Stimulated activated CD8-positive, alpha-beta memory T cell treated with anti-CD3 and anti-CD28 coated beads, Interleukin-7, amount 100 ng/mL, for 1 hour (primary cell): ENCODE measurements around the gene PRAMEF33.
"Not testable (repeated sequence)": the region's sequence is repeated elsewhere in the genome, so short reads cannot be mapped to it uniquely, and the experiment has no call there.

ENCODE experiments used
- DNase-seq, 2 donors: peaks; one replicate each; pipeline ENCODE4 v3.0.0-alpha.2; 2020; ENCODE audit warnings: low read depth in 2 of 2

PRAMEF33 gene, protein sequence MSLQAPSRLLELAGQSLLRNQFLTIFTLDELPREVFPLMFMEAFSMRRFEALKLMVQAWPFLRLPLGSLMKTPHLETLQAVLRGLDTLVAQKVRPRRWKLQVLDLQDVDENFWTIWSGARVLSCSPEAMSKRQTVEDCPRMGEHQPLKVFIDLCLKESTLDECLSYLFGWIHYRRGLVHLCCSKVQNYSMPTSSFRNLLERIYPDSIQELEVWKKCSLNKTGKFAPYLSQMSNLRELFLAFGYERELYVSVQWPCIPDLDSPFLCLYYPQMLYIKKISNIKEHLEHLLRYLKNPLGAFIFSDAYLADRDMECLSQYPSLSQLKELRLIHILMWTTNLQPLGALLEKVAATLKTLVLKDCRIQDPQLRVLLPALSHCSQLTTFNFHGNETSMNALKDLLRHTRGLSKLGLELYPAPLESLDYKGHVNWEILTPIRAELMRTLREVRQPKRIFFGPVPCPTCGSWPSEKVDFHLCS

DNA sequence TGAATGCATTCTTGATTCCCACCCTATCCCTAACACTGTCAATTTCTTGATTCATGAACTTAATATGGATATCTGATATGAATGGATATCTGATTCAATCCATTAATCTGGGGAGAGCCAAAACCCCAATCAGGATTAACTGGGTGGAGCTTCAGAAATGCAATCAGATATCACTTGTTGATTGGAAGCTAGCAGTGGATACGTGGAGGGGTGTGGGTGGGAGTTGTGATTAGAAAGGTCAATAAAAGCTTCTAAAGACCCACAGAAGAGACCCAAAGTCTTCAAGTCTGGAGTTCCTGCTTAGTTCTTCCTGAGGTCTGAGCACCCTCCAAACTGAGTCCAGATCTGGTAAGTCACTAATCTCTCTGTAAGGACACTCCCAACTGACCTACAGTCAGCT is at the start of gene PRAMEF33:
PRAMEF33 (plus strand) TSS at position 301 of the 400 bp plus-strand sequence. CDS start 2,416 bp downstream, outside the sequence.
- DNase-seq: not testable (repeated sequence)

DNA sequence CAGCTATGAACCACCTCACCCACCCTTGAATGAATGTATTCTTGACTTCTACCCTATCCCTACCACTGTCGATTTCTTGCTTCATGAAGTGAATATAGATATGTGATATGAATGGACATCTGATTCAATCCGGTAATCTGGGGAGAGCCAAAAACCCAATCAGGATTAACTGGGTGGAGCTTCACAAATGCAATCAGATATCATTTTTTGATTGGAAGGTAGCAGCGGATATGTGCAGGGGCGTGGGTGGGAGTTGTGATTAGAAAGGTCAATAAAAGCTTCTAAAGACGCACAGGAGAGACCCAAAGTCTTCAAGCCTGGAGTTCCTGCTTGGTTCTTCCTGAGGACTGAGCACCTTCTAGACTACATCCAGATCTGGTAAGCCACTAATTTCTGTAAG is 49.4 kb upstream of the PRAMEF33 start, which contains the start of gene PRAMEF5:
PRAMEF5 (plus strand) TSS at position 301 of the 400 bp plus-strand sequence. CDS start 5,071 bp downstream, outside the sequence.
- DNase-seq: not testable (repeated sequence)

DNA sequence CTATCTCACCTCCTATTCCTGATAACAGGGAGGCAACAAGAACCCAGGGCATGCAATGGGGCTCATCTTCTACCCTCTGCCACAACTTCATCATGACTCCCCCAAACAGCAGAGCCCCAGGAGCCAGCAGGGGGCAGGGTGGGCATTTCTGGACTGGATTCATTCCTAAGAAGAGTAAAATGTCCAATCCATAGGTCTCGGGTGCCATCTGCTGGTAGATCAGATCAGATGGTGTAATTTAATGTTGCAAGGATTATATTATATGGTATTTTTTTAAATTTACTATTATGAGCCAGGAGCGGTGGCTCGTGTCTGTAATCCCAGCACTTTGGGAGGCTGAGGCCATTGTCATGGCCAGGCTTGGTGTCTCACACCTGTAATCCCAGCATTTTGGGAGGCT is 38.2 kb upstream of the PRAMEF33 start:
- DNase-seq: not testable (repeated sequence)

DNA sequence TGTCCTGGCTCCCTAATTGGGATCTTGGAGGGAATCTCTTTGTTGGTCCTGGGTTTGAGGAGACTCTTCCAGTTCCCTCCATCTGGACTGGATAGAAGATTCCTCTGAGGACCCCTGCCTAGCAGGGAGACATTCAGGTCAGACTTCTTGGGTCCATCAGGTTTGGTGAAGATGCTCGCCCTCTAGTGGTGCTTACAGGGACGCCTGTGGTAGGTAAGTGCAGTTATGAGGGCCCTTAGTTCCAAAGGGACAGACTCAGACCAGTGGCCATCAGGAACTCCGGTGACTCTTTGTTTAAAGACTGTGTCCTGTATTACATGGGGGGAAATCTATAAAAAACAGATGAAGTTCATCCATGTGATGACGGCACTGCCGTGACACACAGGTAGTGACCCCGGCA is 26.3 kb upstream of the PRAMEF33 start:
- DNase-seq: not testable (repeated sequence)

DNA sequence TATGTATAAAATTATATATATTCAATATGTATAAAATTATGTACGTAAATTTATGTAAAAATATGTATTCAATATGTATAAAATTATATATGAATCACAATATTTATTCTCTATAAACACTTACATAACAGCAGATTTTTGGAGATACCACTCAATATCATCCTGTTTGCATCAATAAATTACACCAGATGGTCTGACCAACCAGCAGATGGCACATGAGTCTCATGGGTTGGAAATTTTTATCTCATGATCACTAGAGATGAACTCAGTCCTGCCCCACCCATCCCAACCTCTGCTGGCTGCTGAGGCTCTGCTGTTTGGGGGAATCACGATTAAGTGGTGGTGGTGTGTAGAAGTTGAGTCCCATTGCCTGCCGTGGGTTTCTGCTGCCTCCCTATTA is 23.7 kb upstream of the PRAMEF33 start:
- DNase-seq: not testable (repeated sequence)

DNA sequence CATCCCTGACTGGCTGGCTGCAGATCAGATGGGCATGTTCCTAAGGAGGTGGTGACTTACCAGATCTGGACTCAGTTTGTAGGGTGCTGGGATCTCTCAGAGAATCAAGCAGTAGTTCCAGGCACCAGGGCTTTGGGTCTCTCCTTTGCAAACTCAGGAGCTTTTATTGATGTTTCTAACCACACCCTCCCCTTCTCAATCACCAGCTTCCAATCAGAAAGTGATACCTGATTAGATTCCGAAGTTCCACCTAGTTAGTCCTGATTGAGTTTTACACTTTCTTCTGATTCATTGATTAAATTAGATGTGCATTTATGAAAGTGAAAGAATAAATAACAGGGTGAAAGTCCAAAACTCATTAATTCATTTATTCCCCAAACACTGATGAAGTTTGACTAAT is 18.3 kb upstream of the PRAMEF33 start, which contains the start of gene PRAMEF8:
PRAMEF8 (minus strand) TSS at position 101 of the 400 bp plus-strand sequence. CDS start 1,046 bp downstream, outside the sequence.
- not testable (repeated sequence) for DNase-seq

DNA sequence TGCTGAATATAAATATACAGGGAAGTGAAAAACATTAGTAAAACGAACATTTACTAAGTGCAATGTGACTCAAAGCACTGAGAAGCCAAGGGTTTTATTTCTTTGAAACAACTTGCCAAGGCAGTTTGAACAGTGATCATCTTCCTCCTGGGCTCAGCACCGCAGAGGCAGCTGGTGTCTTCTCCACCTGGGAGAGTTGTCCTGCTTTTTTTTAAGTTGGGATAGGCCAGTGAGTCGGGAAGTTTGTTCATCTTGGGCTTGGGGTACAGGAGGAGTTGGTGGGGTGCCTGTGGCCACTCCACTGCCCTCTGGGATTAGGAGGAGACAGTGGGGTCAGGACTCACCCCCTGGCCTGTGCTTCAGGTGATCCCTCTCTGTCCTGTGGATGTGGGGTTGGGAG is 14.3 kb upstream of the PRAMEF33 start:
- not testable (repeated sequence) for DNase-seq

DNA sequence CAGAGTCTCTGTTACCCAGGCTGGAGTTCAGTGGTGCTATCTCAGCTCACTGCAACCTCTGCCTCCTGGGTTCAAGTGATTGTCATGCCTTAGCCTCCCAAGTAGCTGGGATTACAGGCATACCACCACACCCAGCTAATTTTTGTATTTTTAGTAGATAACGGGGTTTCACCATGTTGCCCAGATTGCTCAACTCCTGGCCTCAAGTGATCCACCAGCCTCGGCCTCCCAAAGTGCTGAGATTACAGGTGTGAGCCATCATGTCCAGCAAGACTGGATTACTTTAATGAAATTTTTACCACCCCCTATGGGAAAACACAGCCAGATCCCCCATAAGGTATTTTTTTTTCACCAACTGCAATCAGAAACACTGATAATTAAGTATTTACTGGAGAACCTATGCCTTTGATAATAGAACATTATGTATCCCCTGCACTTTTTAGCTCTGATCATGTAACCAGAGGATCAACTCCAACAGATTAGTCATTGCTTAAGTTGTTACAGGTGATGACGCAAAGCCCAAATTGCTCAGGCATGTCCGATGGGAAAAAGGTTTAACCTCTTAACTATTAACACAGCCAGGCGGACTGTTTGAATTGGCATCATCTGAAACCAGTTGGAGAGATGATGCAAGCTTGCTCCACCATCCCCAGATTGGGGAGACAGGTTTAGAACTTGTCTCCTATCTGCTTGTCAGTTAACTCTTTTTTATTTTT is 6.0 kb upstream of the PRAMEF33 start:
- not testable (repeated sequence) for DNase-seq

DNA sequence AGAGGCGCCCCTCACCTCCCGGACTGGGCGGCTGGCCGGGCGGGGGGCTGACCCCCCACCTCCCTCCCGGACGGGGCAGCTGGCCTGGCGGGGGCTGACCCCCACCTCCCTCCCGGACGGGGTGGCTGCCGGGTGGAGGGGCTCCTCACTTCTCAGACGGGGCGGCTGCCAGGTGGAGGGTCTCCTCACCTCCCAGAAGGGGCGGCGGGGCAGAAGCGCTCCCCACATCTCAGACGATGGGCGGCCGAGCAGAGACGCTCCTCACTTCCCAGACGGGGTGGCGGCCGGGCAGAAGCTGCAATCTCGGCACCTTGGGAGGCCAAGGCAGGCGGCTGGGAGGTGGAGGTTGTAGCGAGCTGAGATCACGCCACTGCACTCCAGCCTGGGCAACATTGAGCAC is 4.6 kb upstream of the PRAMEF33 start:
- DNase-seq: not testable (repeated sequence)

DNA sequence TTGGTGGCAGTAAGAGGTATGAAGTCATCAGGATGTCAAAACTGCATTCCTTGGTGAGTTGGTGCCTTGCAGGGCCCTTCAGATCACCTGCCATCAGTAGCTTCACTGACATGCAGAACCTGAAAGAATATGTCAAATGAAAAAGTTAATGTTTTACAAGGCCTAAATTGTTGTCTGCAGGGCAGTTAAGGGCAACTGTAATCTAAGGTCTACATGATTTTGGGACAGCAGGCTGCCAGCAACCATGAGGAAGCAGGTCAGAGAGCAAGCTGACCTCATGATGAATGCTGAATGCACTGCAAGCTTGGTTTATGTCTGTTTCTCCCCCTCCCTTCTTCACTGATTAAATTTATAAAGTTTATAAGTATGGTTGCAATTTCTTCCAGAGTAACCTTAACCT is 1.1 kb upstream of the PRAMEF33 start:
- not testable (repeated sequence) for DNase-seq

DNA sequence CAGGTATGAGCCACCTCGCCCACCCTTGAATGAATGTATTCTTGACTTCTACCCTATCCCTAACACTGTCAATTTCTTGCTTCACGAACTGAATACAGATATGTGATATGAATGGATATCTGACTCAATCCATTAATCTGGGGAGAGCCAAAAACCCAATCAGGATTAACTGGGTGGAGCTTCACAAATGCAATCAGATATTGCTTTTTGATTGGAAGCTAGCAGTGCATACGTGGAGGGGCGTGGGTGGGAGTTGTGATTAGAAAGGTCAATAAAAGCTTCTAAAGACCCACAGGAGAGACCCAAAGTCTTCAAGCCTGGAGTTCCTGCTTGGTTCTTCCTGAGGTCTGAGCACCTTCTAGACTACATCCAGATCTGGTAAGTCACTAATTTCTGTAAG is 11.9 kb downstream of the PRAMEF33 start, which contains the start of gene PRAMEF15:
PRAMEF15 (plus strand) TSS at position 301 of the 400 bp plus-strand sequence. CDS start 2,827 bp downstream, outside the sequence.
- not testable (repeated sequence) for DNase-seq

DNA sequence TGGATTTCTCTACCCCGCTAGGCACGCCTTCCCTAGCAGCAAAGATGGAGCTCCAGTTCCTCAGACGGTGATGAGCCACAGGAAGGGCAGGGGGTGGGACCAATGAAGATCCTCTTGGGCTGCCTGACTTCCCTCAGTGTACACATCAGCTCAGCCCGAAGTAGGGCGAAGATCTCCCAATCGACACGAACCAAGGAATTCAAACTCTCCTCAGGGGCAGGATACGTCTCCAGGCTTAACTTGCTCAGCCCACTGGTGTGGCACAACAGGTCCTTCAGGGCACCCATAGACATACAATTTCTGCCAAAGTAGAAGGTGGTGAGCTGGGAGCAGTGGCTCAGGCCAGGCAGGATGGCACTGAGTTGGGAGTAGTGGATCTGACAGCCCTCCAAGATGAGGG is 39.2 kb downstream of the PRAMEF33 start:
- not testable (repeated sequence) for DNase-seq

DNA sequence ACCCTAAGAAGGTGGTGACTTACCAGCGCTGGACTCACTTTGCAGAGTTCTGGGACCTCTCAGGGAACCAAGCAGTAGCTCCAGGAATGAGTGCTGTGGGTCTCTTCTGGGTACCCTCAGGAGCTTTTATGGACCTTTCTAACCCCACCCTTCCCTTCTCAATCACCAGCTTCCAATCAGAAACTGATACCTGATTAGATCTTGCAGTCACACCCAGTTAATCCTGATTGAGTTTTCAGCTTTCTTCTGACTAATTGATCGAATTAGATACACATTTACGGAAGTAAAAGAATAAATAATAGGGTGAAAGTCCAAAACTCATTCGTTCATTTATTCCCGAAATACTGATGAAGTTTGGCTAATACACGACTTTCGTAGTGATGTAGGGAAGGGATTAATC is 43.7 kb downstream of the PRAMEF33 start, which contains the start of gene PRAMEF14:
PRAMEF14 (minus strand) TSS at position 101 of the 400 bp plus-strand sequence. CDS start 1,820 bp downstream, outside the sequence.
- DNase-seq: not testable (repeated sequence)

DNA sequence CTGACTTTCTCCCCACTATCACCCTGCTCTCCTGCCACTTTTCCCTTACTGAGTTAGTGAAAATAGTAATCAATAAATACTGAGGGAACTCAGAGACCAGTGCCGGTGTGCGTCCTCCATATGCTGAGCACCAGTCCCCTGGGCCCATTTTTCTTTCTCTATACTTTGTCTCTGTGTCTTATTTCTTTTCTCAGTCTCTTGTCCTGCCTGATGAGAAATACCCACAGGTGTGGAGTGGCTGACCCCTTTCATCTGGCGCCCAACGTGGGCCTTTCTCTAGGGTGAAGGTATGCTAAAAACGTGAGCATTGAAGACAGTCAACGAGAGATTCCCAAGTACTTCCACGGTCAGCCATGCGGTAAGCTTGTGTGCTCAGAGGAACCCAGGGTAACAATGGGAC is 50.1 kb downstream of the PRAMEF33 start:
- DNase-seq: not testable (repeated sequence)

DNA sequence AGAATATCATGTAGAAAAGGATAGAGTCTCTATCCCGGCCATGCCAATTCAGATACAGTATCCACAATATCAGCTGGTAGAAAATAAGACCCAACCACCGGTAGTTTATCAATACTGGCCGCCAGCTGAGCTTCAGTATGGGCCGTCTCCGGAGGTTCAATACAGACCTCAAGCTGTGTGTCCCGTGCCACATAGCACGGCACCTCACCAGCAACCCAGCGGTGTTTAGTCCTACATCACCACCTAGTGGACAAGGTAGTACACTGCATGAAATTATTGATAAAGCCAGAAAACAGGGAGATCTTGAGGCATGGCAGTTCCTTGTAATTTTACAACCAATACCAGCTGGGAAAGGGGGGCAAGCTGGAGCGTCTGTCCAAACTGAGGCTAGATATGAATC is 51.1 kb downstream of the PRAMEF33 start:
- not testable (repeated sequence) for DNase-seq

DNA sequence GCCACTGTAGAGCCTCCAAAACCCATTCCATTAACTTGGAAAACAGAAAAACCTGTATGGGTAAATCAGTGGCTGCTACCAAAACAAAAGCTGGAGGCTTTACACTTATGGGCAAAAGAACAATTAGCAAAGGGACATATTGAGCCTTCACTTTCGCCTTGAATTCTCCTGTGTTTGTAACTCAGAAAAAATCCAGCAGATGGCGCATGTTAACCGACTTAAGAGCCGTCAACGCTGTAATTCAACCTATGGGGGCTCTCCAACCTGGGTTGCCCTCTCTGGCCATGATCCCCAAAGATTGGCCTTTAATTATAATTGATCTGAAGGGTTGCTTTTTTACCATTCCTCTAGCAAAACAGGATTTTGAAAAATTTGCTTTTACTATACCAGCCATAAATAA is 53.4 kb downstream of the PRAMEF33 start:
- DNase-seq: not testable (repeated sequence)
